Neural progenitor cell (in vitro differentiated cells): ENCODE measurements around the gene FUCA2.

ENCODE experiments used
- EZH2 ChIP-seq: fragments of 200-600 bp; sonication (generic); IDR thresholded peaks from 2 replicates; pipeline ENCODE4 v1.6.1; 2017; ENCODE audit warnings: antibody characterized with exemption, mild to moderate bottlenecking, moderate library complexity
- EZH2phosphoT487 ChIP-seq: fragments of 200-600 bp; sonication (generic); IDR thresholded peaks from 2 replicates; pipeline ENCODE4 v1.6.1; 2017; ENCODE audit warnings: antibody characterized with exemption
- TF ChIP-seq, protein P1 (sequence below): fragments of 200-600 bp; sonication (generic); IDR thresholded peaks from 2 replicates; pipeline ENCODE4 v1.5.1; 2017; ENCODE audit warnings: antibody characterized with exemption, mild to moderate bottlenecking

DNA sequence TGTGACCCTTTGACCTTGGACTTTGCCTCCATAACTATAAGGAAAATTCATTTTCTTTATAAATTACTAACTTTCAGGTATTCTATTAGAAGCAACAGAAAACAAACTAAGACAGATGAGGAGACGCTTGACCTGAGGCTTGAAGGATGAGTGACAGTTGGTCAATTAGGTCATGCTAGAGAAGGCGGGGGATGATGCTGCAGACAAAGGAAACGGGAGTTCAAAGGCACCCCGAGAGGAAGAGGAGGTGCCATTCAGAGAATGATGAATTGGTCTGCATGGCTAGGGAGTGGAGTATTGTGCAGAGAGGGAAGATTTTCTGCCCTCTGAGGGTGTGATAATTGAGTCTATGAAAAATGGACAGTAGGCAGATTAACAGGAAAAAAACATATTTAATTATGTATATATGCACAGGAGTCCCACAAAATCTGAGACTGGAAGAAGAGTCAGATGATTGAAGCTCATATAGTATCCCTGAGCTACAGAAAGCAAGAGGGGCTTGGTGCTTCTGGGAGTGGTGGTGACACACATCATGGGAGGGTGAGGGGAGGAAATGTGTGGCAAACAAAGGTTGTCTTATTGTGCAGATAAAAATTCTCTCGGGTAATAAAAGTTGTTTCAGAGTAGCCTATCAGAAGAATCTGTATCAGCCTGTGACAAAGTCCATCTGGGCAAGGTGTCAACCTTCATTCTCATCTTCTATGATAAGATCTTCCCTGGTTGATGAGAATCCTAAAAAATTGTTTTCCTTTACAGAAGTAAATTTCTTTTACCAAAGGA, 20.4 kb upstream of the FUCA2 start:
- TF ChIP-seq, protein P1, sequence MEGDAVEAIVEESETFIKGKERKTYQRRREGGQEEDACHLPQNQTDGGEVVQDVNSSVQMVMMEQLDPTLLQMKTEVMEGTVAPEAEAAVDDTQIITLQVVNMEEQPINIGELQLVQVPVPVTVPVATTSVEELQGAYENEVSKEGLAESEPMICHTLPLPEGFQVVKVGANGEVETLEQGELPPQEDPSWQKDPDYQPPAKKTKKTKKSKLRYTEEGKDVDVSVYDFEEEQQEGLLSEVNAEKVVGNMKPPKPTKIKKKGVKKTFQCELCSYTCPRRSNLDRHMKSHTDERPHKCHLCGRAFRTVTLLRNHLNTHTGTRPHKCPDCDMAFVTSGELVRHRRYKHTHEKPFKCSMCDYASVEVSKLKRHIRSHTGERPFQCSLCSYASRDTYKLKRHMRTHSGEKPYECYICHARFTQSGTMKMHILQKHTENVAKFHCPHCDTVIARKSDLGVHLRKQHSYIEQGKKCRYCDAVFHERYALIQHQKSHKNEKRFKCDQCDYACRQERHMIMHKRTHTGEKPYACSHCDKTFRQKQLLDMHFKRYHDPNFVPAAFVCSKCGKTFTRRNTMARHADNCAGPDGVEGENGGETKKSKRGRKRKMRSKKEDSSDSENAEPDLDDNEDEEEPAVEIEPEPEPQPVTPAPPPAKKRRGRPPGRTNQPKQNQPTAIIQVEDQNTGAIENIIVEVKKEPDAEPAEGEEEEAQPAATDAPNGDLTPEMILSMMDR: no peak
- TF ChIP-seq EZH2phosphoT487 (no peak), EZH2 (no peak)
